ENCODE data around the gene TBX15.

TBX15 gene

GRCh38 chr1:118934706-118935105, 53.4 kb downstream of the TBX15 start:
- H3K9me3 ChIP-seq (ENCODE audit: control insufficient read depth, insufficient read depth, low read length) = no peaks in the 10 kb centered on the region
- no peaks in the 10 kb centered on the region for H3K27me3 ChIP-seq (ENCODE audit: control insufficient read depth, low read length)
- no peaks in the 10 kb centered on the region for H3F3A ChIP-seq (ENCODE audit: control insufficient read depth, insufficient read depth)
- H3K4me3 ChIP-seq (ENCODE audit: low read length) = no peak overlapping the region
- no peaks in the 10 kb centered on the region for H4K20me1 ChIP-seq (ENCODE audit: control insufficient read depth, insufficient read depth, low read depth, low read length)
- 0 out of 2 replicates have a peak, but pooled peaks cover 2% of the 10 kb centered on the region for H3K9me2 ChIP-seq (replicated peaks; ENCODE audit: control insufficient read depth, low read length)
- H3K27ac ChIP-seq (ENCODE audit: low read depth, low read length) = no peak overlapping the region
- H3K36me3 ChIP-seq (ENCODE audit: control insufficient read depth, low read length) = no peaks in the 10 kb centered on the region
- no peaks in the 10 kb centered on the region for H3K79me2 ChIP-seq (ENCODE audit: control insufficient read depth, low read length)
- H3K4me1 ChIP-seq (ENCODE audit: control insufficient read depth, low read length) = no peaks in the 10 kb centered on the region
- no peak for TF ChIP-seq EZH2phosphoT487 (IDR thresholded peaks at IDR 0.05; ENCODE audit: borderline replicate concordance, low read length)
- H3K4me2 ChIP-seq (ENCODE audit: low read length) = no peak overlapping the region

DNA sequence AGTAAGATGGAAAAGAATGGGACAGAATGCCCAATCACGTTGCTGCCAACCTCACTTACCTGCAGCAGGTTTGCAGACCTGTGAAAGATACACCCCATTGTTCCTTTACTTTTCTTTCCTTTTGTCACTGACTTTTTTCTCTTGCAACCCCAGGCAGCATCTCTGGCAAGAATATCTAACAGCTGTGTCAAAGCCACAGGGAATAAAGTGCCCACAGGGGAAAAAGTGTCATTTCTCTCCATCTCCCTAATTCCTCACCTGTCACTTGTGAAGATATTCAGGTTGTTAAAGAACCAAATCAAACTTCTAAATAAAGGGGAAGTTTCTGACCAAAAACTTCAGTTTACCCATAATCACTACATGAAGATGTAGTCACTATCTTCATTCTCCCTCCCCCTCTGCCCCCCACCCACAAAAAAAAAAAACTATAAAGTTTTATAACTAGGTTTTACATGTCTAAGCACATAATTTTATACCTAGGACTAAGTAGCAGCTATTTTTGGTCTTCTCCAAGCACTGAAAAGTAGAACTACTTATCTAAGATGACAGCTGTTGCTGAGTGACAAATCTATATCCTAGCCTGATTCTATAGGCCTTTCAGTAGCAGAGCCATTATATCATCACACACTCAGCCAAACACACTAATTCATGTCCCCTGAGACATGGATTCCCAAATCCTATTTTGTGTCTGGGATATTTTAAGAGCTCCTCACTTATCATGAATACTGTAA, 54.9 kb downstream of the TBX15 start:
- no peak overlapping the region for H3K4me3 ChIP-seq (ENCODE audit: low read length)
- H3K9me2 ChIP-seq (replicated peaks; ENCODE audit: control insufficient read depth, low read length) = 0 out of 2 replicates have a peak, but pooled peaks cover 2% of the 10 kb centered on the region
- no peaks in the 10 kb centered on the region for H3K9me3 ChIP-seq (ENCODE audit: control insufficient read depth, insufficient read depth, low read length)
- no peaks in the 10 kb centered on the region for H3K4me1 ChIP-seq (ENCODE audit: control insufficient read depth, low read length)
- no peaks in the 10 kb centered on the region for H4K20me1 ChIP-seq (ENCODE audit: control insufficient read depth, insufficient read depth, low read depth, low read length)
- H3K79me2 ChIP-seq (ENCODE audit: control insufficient read depth, low read length) = no peaks in the 10 kb centered on the region
- no peaks in the 10 kb centered on the region for H3F3A ChIP-seq (ENCODE audit: control insufficient read depth, insufficient read depth)
- no peak overlapping the region for H3K27ac ChIP-seq (ENCODE audit: low read depth, low read length)
- H3K27me3 ChIP-seq (ENCODE audit: control insufficient read depth, low read length) = no peaks in the 10 kb centered on the region
- TF ChIP-seq CTCF (IDR thresholded peaks at IDR 0.05; ENCODE audit: low read depth, low read length, poor library complexity, severe bottlenecking) (no peak), EZH2phosphoT487 (IDR thresholded peaks at IDR 0.05; ENCODE audit: borderline replicate concordance, low read length) (no peak)
- H3K4me2 ChIP-seq (ENCODE audit: low read length) = no peak overlapping the region
- H3K36me3 ChIP-seq (ENCODE audit: control insufficient read depth, low read length) = no peaks in the 10 kb centered on the region

DNA sequence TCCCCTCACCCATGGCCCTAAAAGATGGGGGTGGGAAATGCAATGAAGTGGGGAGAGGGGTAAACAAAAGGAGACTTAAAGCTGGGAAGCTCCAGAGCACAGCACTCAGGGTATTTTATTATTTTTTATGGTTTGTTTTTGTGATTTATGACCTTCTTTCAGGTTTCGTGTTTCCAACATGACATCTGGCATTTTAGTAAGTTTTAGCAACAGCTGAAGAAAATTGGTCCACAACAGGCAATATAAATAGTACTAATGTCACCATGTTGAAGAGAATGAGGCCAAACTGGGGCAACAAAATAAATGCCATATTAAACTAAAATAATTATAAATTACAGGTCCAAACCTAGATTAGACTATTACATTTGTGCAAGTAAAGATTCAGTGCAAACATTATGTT, 56.3 kb downstream of the TBX15 start:
- Histone ChIP-seq H3K9me2 (replicated peaks; ENCODE audit: control insufficient read depth, low read length) (0 out of 2 replicates have a peak, but pooled peaks cover 2% of the 10 kb centered on the region), H3K36me3 (ENCODE audit: control insufficient read depth, low read length) (no peaks in the 10 kb centered on the region), H3K27me3 (ENCODE audit: control insufficient read depth, low read length) (no peaks in the 10 kb centered on the region), H3K27ac (ENCODE audit: low read depth, low read length) (no peak overlapping the region), H3F3A (ENCODE audit: control insufficient read depth, insufficient read depth) (no peaks in the 10 kb centered on the region), H3K9me3 (ENCODE audit: control insufficient read depth, insufficient read depth, low read length) (no peaks in the 10 kb centered on the region), H3K79me2 (ENCODE audit: control insufficient read depth, low read length) (no peaks in the 10 kb centered on the region), H3K4me2 (ENCODE audit: low read length) (no peak overlapping the region), H3K4me3 (ENCODE audit: low read length) (no peak overlapping the region), H3K4me1 (ENCODE audit: control insufficient read depth, low read length) (no peaks in the 10 kb centered on the region), H4K20me1 (ENCODE audit: control insufficient read depth, insufficient read depth, low read depth, low read length) (no peaks in the 10 kb centered on the region)
- TF ChIP-seq EZH2phosphoT487 (IDR thresholded peaks at IDR 0.05; ENCODE audit: borderline replicate concordance, low read length) (no peak), CTCF (IDR thresholded peaks at IDR 0.05; ENCODE audit: low read depth, low read length, poor library complexity, severe bottlenecking) (no peak)

DNA sequence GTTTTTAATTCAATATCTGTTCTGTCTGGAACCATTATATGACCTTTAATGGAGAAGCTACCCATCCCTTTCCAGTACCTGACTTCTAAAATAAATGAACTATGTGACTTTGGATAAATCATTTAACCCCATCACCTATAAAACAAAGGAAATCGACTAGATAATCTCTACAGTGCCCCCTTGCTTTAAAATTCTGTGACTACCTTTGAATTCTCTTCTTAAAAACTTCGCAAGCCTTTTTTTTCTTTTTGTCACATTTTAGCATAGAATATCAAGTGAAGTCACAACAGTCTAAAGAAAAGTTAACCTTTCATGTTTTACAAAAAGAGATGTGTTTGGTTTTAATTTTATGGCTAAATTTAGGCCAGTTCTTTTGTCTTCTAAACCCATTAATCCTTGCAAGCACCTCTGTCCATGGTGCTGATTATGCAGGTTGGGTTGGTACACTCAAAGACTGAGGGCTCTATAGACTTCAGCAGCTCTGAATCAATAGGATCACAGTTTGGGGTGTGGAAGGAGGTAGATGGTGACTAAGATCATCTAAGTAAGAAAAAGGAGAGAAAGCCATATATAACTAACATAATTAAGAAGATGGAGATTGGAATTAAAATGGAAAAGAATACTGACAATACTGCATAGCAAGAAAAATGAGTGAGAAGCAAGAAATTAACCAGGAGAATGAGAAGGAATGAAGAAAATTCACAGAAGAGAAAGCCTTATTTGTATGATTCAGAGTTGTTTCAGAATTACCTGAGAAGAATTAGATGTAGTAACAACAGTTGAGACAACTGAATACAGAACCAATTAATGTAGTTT, 59.2 kb downstream of the TBX15 start:
- Histone ChIP-seq H3K9me3 (ENCODE audit: control insufficient read depth, insufficient read depth, low read length) (no peaks in the 10 kb centered on the region), H3K36me3 (ENCODE audit: control insufficient read depth, low read length) (no peaks in the 10 kb centered on the region), H4K20me1 (ENCODE audit: control insufficient read depth, insufficient read depth, low read depth, low read length) (no peaks in the 10 kb centered on the region), H3K9me2 (replicated peaks; ENCODE audit: control insufficient read depth, low read length) (no peaks in the 10 kb centered on the region), H3K79me2 (ENCODE audit: control insufficient read depth, low read length) (no peaks in the 10 kb centered on the region), H3K27ac (ENCODE audit: low read depth, low read length) (no peak overlapping the region), H3K4me2 (ENCODE audit: low read length) (no peak overlapping the region), H3F3A (ENCODE audit: control insufficient read depth, insufficient read depth) (no peaks in the 10 kb centered on the region), H3K27me3 (ENCODE audit: control insufficient read depth, low read length) (no peaks in the 10 kb centered on the region), H3K4me1 (ENCODE audit: control insufficient read depth, low read length) (no peaks in the 10 kb centered on the region), H3K4me3 (ENCODE audit: low read length) (no peak overlapping the region)
- TF ChIP-seq EZH2phosphoT487 (IDR thresholded peaks at IDR 0.05; ENCODE audit: borderline replicate concordance, low read length) = no peak
- TF ChIP-seq CTCF (IDR thresholded peaks at IDR 0.05; ENCODE audit: low read depth, low read length, poor library complexity, severe bottlenecking) = peak; percentile 12
